HG03432 (cell line): ENCODE results near the gene BMPR1A.
"Not testable (repeated sequence)": the region's sequence is repeated elsewhere in the genome, so short reads cannot be mapped to it uniquely, and the experiment has no call there.

Experiments used
- ATAC-seq: cut with Tn5 transposase; IDR thresholded peaks from one replicate; pipeline ENCODE4 v1.9.1; 2021; ENCODE audit warnings: mild to moderate bottlenecking, moderate library complexity; ENCODE audit not compliant: unreplicated experiment

BMPR1A gene

GRCh38 chr10:86951184-86951761, 194.9 kb downstream of the BMPR1A start:
- no peak for ATAC-seq

GRCh38 chr10:86952106-86952505, 195.7 kb downstream of the BMPR1A start:
- ATAC-seq: no peak

GRCh38 chr10:86952697-86953096, 196.3 kb downstream of the BMPR1A start:
- ATAC-seq: not testable (repeated sequence)

- ATAC-seq: no peak
These were observed 197.6 kb downstream of the BMPR1A start for GRCh38 chr10:86953747-86954680.

DNA sequence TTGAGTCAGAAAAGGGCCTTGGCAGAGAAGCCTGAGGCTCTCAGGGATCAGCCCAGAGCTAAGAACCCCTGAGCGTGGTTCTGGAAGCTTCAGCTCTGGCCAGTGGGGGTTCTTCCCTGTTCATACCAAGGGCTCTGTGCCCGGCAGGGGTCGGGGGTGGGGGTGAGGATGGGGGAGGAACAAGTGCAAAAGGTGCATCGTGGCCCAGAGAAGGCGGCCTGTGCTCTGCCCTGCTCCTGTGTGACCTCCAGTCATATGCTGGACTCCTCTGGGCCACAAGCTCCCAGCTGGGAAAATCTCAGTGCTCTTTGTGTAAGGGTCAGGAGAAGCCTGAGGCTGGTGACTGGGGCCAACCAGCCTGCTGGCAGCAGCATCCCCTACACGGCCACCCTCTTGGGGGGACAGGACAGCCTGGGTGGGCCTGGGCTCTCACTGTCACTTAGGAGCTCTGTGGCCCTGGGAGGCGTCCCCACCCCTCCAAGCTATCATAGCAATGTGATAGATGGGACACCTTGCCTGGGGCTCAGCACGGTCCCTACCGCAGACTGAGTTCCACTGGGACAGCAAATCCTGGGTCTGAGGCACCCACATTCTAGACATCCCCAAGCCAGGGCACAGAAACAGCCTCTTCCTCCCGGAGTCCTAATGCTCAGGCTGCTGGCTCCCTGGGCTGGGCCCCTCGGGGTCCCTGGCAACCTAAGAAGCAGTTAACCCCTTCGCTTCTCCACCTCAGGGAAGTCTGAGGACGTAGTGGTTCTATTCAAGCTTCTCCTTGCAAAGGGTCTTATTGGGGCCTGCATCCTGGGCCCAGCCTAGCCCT, 198.5 kb downstream of the BMPR1A start:
- ATAC-seq: no peak

GRCh38 chr10:86955501-86956194, 199.2 kb downstream of the BMPR1A start:
- ATAC-seq: no peak

GRCh38 chr10:86956195-86956847, 199.9 kb downstream of the BMPR1A start:
- ATAC-seq: no peak

GRCh38 chr10:86956848-86957448, 200.5 kb downstream of the BMPR1A start:
- ATAC-seq: no peak

- no peak for ATAC-seq
These were observed 201.2 kb downstream of the BMPR1A start, which contains the start of gene MMRN2 for GRCh38 chr10:86957471-86958115. MMRN2 (minus strand) TSS chr10:86957615; CDS start chr10:86957541, 74 bp downstream.

GRCh38 chr10:86958116-86958900, 201.9 kb downstream of the BMPR1A start, which contains the start of gene SNCG:
SNCG (plus strand) TSS chr10:86958599; CDS start chr10:86958698, 99 bp downstream.
- no peak for ATAC-seq

DNA sequence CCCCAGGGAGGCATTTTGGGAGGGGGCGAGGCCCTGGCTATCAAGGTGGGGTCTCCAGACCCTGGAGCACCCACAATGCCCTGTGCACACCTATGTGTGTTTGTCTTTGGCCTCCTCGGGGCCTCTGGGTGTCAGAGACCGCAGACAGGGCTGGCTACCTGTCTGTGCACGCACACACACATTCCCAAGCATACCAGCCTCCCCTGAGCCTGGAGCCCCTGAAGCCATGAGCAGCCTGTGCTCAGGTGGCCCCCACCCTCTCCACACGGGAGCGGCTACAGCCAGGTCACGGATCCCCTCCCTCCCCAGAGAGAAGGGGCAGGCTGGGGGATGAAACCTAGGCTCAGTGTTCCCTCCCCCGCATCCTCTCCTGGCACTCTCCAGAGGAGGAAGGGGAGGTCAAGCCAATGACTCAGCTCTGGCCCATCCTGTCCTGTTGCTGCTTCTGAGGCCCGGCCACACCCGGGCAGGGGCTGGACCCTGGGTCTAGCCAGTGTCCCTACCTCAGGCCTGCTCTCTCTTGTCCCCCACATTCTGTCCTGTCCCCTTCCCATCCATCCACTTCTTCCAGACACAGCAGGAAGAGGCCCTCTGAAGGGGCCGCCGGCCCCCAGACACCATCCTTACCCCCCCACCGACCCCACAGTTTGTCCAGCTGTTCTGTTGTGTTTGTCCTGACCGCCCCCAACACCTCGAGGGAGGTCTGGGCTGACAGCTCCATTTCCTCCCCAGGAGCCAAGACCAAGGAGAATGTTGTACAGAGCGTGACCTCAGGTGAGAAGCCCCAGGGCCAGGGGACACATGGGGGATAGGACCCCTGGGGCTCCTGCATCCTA, 202.7 kb downstream of the BMPR1A start:
- no peak for ATAC-seq

DNA sequence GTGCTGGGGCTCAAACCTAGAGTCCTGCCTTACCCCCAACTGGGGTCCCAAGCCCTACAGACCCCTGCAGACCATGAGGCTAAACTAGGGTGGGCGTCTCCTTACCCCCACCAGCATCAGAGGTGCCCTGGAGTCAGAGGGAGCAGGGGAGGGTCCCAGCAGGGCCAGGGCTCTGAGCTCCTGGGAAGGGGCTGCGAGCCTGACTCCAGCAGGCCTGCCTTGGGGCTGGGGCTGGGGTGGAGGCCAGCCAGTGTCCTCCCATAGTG, 203.3 kb downstream of the BMPR1A start:
- no peak for ATAC-seq

GRCh38 chr10:86960003-86960862, 203.8 kb downstream of the BMPR1A start:
- ATAC-seq: peak; percentile 78

- no peak for ATAC-seq
These were observed 204.5 kb downstream of the BMPR1A start for GRCh38 chr10:86960863-86961434.

DNA sequence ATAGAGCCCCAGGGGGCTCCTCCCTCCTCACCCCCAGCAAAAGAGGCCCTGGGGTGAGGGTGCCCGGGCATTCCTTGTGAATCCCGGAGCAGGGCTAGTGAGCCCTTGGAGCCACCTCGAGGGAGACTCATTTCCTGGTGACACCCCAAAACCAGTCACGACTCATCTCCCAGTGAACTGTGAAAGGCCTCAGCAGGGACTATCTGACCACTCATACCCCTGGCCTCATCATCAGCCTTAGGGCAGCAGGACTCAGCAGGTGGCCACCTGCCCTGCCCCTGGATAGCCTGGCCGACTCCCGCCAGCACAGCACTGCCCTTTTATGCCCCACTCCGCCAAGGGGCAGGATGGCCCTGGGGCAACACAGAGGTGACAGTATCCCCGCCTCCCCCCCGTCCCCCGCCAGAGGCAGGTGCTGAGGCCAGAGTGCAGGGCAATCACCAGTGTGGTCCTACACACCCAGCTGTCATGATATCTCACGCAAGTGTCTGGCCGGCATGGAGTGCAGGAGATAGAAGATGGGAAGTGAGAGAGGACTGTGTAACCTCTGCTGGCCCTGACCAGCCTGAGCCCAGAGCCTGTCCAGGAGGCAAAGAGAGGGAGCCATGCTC, 205.2 kb downstream of the BMPR1A start:
- ATAC-seq: no peak
